Stomach (tissue), 4 donors: Measurements from ENCODE around the gene SERPINB10.

Experiments
- CTCF ChIP-seq, 7 experiments: fragments of 450-650 bp in 4 of 7; fragments of 200-600 bp in 3 of 7; sonication (generic) in 3 of 7; IDR thresholded peaks; one replicate each; pipeline ENCODE4 v1.5.1; 2016 to 2019; ENCODE audit warnings: antibody characterized with exemption in 7 of 7, control low read depth in 2 of 7, mild to moderate bottlenecking in 1 of 7
- EP300 ChIP-seq: sonication (generic); formaldehyde crosslinking; IDR thresholded peaks from one replicate; pipeline ENCODE4 v1.6.1; 2017; ENCODE audit warnings: antibody characterized with exemption
- POLR2A ChIP-seq, 4 donors: fragments of 450-650 bp; IDR thresholded peaks; one replicate each; pipeline ENCODE4 v1.6.1; 2016; ENCODE audit warnings: antibody characterized with exemption in 4 of 4, control low read depth in 2 of 4, mild to moderate bottlenecking in 1 of 4, moderate library complexity in 1 of 4
- POLR2AphosphoS5 ChIP-seq, 3 donors: sonication (generic); formaldehyde crosslinking; IDR thresholded peaks; one replicate each; pipeline ENCODE4 v1.6.1; 2016; ENCODE audit warnings: antibody characterized with exemption in 3 of 3

GRCh38 chr18:63895190-63895589, 12.6 kb upstream of the SERPINB10 start:
- TF ChIP-seq CTCF (IDR thresholded peaks at IDR 0.05) (no peak), POLR2A (IDR thresholded peaks at IDR 0.05) (no peak), EP300 (no peak), POLR2AphosphoS5 (IDR thresholded peaks at IDR 0.05) (no peak)
